OCI-LY3 (cell line): Measurements from ENCODE around the gene CLPTM1L.

ENCODE experiments used
- EZH2phosphoT487 ChIP-seq: fragments of 200-600 bp; shearing (Covaris generic); IDR thresholded peaks from 2 replicates; pipeline ENCODE4 v1.6.1; 2018; ENCODE audit warnings: antibody characterized with exemption, mixed run types, low read depth
- TF ChIP-seq, protein P1 (sequence below): fragments of 200-600, 300-600 bp; sonication (generic); IDR thresholded peaks from 2 replicates; pipeline ENCODE4 v1.5.1; 2014; ENCODE audit warnings: antibody characterized with exemption, low read length, low read depth

DNA sequence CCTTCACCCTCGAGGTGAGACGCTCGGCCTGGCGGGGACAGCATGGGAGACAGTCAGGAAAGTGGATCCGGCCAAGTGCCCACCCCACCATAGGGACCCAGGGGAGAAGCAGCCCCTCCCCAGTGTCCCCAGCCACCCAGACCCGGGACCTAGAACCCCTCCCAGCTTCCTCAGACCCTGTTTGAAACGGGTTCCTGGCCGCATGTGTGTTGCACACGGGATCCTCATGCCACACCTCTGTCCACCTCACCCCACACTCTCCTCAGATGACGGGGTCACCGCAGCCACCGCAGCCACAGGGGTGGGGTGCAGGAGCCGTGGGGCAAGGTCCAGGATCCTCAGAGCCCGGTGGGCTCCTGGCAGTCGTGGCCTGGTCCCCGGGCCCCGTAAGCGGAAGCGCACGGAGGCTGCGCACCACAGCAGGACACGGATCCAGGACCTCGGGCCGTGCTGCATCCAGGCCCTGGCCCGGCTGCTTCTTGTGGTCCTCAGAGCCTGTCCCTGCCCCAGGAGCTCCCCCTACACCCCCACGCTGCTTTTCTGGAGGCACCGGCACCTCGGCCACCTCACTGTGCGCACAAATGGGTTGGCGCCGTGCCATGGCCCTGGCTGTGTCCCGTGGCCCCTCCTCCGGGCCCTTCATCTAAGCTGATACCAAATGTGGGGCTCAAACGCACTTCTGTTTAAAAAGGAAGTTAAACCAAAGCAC is 65.3 kb downstream of the CLPTM1L start:
- TF ChIP-seq, protein P1, sequence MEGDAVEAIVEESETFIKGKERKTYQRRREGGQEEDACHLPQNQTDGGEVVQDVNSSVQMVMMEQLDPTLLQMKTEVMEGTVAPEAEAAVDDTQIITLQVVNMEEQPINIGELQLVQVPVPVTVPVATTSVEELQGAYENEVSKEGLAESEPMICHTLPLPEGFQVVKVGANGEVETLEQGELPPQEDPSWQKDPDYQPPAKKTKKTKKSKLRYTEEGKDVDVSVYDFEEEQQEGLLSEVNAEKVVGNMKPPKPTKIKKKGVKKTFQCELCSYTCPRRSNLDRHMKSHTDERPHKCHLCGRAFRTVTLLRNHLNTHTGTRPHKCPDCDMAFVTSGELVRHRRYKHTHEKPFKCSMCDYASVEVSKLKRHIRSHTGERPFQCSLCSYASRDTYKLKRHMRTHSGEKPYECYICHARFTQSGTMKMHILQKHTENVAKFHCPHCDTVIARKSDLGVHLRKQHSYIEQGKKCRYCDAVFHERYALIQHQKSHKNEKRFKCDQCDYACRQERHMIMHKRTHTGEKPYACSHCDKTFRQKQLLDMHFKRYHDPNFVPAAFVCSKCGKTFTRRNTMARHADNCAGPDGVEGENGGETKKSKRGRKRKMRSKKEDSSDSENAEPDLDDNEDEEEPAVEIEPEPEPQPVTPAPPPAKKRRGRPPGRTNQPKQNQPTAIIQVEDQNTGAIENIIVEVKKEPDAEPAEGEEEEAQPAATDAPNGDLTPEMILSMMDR: no peak
- TF ChIP-seq EZH2phosphoT487: no peak
